SK-N-SH treated with all-trans-retinoic acid at 6 μM for 48 hours (cell line): ENCODE results near the gene OR10K2.

ENCODE experiments used
- ATAC-seq: fragments of 200-7000 bp; cut with Tn5 transposase; 3 replicates; pipeline ENCODE4 v1.9.1; 2020; ENCODE audit warnings: mild to moderate bottlenecking, moderate library complexity
- ARNTL ChIP-seq: fragments of 450-650 bp; formaldehyde crosslinking; IDR thresholded peaks from 2 replicates; pipeline ENCODE4 v1.5.0; 2020; ENCODE audit warnings: low read depth, mild to moderate bottlenecking, moderate library complexity, borderline replicate concordance
- BACH2 ChIP-seq: fragments of 250-450 bp; sonication (Bioruptor Pico); IDR thresholded peaks from 2 replicates; pipeline ENCODE4 v1.9.0; 2021; ENCODE audit warnings: mild to moderate bottlenecking, borderline replicate concordance
- CSDC2 ChIP-seq: fragments of 250-450 bp; sonication (Bioruptor Pico); IDR thresholded peaks from 2 replicates; pipeline ENCODE4 v1.5.0; 2020; ENCODE audit warnings: mild to moderate bottlenecking, moderate library complexity
- CSRNP3 ChIP-seq: fragments of 250-450 bp; sonication (Bioruptor Pico); IDR thresholded peaks from 2 replicates; pipeline ENCODE4 v1.5.1; 2021; ENCODE audit warnings: mild to moderate bottlenecking, moderate library complexity
- ESRRG ChIP-seq: fragments of 250-450 bp; sonication (Bioruptor Pico); IDR thresholded peaks from 2 replicates; pipeline ENCODE4 v1.6.1; 2021; ENCODE audit warnings: mild to moderate bottlenecking
- GLIS3 ChIP-seq: fragments of 250-450 bp; sonication (Bioruptor Pico); IDR thresholded peaks from 2 replicates; pipeline ENCODE4 v1.5.0; 2020; ENCODE audit warnings: mild to moderate bottlenecking, moderate library complexity
- OSR1 ChIP-seq: fragments of 250-450 bp; sonication (Bioruptor Pico); IDR thresholded peaks from 2 replicates; pipeline ENCODE4 v1.8.0; 2022; ENCODE audit warnings: moderate library complexity, mild to moderate bottlenecking, inconsistent platforms
- POU6F1 ChIP-seq: fragments of 250-450 bp; sonication (Bioruptor Pico); IDR thresholded peaks from 2 replicates; pipeline ENCODE4 v1.8.0; 2021; ENCODE audit warnings: low read depth, mild to moderate bottlenecking, moderate library complexity, borderline replicate concordance
- PPARA ChIP-seq: fragments of 250-450 bp; sonication (Bioruptor Pico); IDR thresholded peaks from 2 replicates; pipeline ENCODE4 v1.5.0; 2020; ENCODE audit warnings: mild to moderate bottlenecking, borderline replicate concordance
- RARB ChIP-seq: fragments of 250-450 bp; sonication (Bioruptor Pico); IDR thresholded peaks from 2 replicates; pipeline ENCODE4 v1.8.0; 2021; ENCODE audit warnings: mild to moderate bottlenecking, moderate library complexity
- SNAI2 ChIP-seq: fragments of 250-450 bp; sonication (Bioruptor Pico); IDR thresholded peaks from 2 replicates; pipeline ENCODE4 v1.5.0; 2020; ENCODE audit warnings: mild to moderate bottlenecking, moderate library complexity
- TCF4 ChIP-seq: fragments of 250-450 bp; sonication (Bioruptor Pico); IDR thresholded peaks from 2 replicates; pipeline ENCODE4 v1.8.0; 2021; ENCODE audit warnings: mild to moderate bottlenecking, moderate library complexity, borderline replicate concordance
- TOX ChIP-seq: fragments of 250-450 bp; sonication (Bioruptor Pico); IDR thresholded peaks from 2 replicates; pipeline ENCODE4 v1.8.0; 2021; ENCODE audit warnings: mild to moderate bottlenecking, moderate library complexity, borderline replicate concordance
- ZC3H10 ChIP-seq: fragments of 250-450 bp; sonication (Bioruptor Pico); IDR thresholded peaks from 2 replicates; pipeline ENCODE4 v1.5.1; 2021; ENCODE audit warnings: mild to moderate bottlenecking, moderate library complexity
- ZFP3 ChIP-seq: fragments of 250-450 bp; sonication (Bioruptor Pico); IDR thresholded peaks from 2 replicates; pipeline ENCODE4 v1.5.0; 2020; ENCODE audit warnings: mild to moderate bottlenecking, moderate library complexity
- ZFP30 ChIP-seq: fragments of 450-650 bp; formaldehyde crosslinking; IDR thresholded peaks from 2 replicates; pipeline ENCODE4 v1.5.0; 2022; ENCODE audit warnings: mild to moderate bottlenecking, moderate library complexity
- ZNF8 ChIP-seq: fragments of 450-650 bp; formaldehyde crosslinking; IDR thresholded peaks from 2 replicates; pipeline ENCODE4 v1.5.0; 2020; ENCODE audit warnings: mild to moderate bottlenecking, moderate library complexity
- TF ChIP-seq, protein P1 (sequence below): fragments of 250-450 bp; sonication (Bioruptor Pico); IDR thresholded peaks from 2 replicates; pipeline ENCODE4 v1.5.1; 2020; ENCODE audit warnings: low read depth, mild to moderate bottlenecking, moderate library complexity
- TF ChIP-seq, protein P2 (sequence below): fragments of 250-450 bp; sonication (Bioruptor Pico); IDR thresholded peaks from 2 replicates; pipeline ENCODE4 v1.8.0; 2020; ENCODE audit warnings: mild to moderate bottlenecking, moderate library complexity, borderline replicate concordance
- TF ChIP-seq, protein P3 (sequence below): fragments of 250-450 bp; sonication (Bioruptor Pico); IDR thresholded peaks from 2 replicates; pipeline ENCODE4 v1.5.0; 2020; ENCODE audit warnings: mild to moderate bottlenecking, moderate library complexity

The OR10K2 gene

GRCh38 chr1:158425027-158425426 lies 1.0 kb downstream of the OR10K2 start:
- TF ChIP-seq CSRNP3 (CRISPR knock-in tag) = no peak
- TF ChIP-seq ZFP30 (CRISPR knock-in tag) = no peak
- no peak for TF ChIP-seq ZNF8 (CRISPR knock-in tag)
- TF ChIP-seq TOX (CRISPR knock-in tag) = no peak
- TF ChIP-seq ARNTL = no peak
- no peak for TF ChIP-seq BACH2 (CRISPR knock-in tag)
- TF ChIP-seq POU6F1 (CRISPR knock-in tag) = no peak
- TF ChIP-seq, protein P1, sequence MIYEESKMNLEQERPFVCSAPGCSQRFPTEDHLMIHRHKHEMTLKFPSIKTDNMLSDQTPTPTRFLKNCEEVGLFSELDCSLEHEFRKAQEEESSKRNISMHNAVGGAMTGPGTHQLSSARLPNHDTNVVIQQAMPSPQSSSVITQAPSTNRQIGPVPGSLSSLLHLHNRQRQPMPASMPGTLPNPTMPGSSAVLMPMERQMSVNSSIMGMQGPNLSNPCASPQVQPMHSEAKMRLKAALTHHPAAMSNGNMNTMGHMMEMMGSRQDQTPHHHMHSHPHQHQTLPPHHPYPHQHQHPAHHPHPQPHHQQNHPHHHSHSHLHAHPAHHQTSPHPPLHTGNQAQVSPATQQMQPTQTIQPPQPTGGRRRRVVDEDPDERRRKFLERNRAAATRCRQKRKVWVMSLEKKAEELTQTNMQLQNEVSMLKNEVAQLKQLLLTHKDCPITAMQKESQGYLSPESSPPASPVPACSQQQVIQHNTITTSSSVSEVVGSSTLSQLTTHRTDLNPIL = no peak
- TF ChIP-seq SNAI2 (CRISPR knock-in tag) = no peak
- ATAC-seq = no peak

- TF ChIP-seq OSR1 (CRISPR knock-in tag) = no peak
- no peak for TF ChIP-seq ZNF8 (CRISPR knock-in tag)
- TF ChIP-seq, protein P2, sequence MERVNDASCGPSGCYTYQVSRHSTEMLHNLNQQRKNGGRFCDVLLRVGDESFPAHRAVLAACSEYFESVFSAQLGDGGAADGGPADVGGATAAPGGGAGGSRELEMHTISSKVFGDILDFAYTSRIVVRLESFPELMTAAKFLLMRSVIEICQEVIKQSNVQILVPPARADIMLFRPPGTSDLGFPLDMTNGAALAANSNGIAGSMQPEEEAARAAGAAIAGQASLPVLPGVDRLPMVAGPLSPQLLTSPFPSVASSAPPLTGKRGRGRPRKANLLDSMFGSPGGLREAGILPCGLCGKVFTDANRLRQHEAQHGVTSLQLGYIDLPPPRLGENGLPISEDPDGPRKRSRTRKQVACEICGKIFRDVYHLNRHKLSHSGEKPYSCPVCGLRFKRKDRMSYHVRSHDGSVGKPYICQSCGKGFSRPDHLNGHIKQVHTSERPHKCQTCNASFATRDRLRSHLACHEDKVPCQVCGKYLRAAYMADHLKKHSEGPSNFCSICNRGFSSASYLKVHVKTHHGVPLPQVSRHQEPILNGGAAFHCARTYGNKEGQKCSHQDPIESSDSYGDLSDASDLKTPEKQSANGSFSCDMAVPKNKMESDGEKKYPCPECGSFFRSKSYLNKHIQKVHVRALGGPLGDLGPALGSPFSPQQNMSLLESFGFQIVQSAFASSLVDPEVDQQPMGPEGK = no peak
- no peak for TF ChIP-seq ZC3H10 (CRISPR knock-in tag)
- no peak for TF ChIP-seq ZFP3
- TF ChIP-seq, protein P1 = no peak
- TF ChIP-seq ARNTL = no peak
These were observed 3.8 kb downstream of the OR10K2 start for GRCh38 chr1:158422212-158422611.

DNA sequence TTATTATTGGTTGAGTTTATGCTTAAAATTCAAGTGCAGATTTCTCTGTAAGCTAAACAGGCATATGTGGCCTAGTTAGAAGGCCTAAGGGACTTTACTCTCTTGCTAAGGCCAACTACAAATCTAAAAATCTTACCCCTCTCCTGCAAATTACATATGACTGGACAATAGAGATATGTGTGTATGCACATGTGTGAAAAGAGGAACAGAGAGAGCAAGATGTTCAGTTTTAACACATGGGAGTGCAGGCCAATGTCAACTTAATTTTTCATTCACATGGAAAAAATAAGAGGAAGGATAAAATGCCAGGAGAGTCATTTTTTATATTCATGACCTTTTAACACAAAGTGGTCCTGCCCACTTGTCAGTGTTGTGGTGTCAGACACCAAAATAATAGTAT lies 8.5 kb downstream of the OR10K2 start:
- ATAC-seq = no peak
- no peak for TF ChIP-seq GLIS3
- no peak for TF ChIP-seq SNAI2 (CRISPR knock-in tag)
- TF ChIP-seq, protein P3, sequence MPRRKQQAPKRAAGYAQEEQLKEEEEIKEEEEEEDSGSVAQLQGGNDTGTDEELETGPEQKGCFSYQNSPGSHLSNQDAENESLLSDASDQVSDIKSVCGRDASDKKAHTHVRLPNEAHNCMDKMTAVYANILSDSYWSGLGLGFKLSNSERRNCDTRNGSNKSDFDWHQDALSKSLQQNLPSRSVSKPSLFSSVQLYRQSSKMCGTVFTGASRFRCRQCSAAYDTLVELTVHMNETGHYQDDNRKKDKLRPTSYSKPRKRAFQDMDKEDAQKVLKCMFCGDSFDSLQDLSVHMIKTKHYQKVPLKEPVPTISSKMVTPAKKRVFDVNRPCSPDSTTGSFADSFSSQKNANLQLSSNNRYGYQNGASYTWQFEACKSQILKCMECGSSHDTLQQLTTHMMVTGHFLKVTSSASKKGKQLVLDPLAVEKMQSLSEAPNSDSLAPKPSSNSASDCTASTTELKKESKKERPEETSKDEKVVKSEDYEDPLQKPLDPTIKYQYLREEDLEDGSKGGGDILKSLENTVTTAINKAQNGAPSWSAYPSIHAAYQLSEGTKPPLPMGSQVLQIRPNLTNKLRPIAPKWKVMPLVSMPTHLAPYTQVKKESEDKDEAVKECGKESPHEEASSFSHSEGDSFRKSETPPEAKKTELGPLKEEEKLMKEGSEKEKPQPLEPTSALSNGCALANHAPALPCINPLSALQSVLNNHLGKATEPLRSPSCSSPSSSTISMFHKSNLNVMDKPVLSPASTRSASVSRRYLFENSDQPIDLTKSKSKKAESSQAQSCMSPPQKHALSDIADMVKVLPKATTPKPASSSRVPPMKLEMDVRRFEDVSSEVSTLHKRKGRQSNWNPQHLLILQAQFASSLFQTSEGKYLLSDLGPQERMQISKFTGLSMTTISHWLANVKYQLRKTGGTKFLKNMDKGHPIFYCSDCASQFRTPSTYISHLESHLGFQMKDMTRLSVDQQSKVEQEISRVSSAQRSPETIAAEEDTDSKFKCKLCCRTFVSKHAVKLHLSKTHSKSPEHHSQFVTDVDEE = no peak
- TF ChIP-seq PPARA = no peak
- no peak for TF ChIP-seq ZFP3
- no peak for TF ChIP-seq ZC3H10 (CRISPR knock-in tag)
- no peak for TF ChIP-seq ARNTL
- TF ChIP-seq ZFP30 (CRISPR knock-in tag) = no peak
- TF ChIP-seq OSR1 (CRISPR knock-in tag) = no peak

More at GRCh38 chr1:158422212-158422611, 3.8 kb downstream of the OR10K2 start:
- ATAC-seq = no peak

- TF ChIP-seq CSDC2 (CRISPR knock-in tag) (no peak), RARB (CRISPR knock-in tag) (no peak), ESRRG (CRISPR knock-in tag) (no peak), TOX (CRISPR knock-in tag) (no peak), TCF4 (CRISPR knock-in tag) (no peak), PPARA (no peak)
- TF ChIP-seq, protein P1 = no peak
- ATAC-seq = no peak
These were observed 11.2 kb downstream of the OR10K2 start for GRCh38 chr1:158414651-158415345.
